Measurements from ENCODE around the gene TNK2.

DNA sequence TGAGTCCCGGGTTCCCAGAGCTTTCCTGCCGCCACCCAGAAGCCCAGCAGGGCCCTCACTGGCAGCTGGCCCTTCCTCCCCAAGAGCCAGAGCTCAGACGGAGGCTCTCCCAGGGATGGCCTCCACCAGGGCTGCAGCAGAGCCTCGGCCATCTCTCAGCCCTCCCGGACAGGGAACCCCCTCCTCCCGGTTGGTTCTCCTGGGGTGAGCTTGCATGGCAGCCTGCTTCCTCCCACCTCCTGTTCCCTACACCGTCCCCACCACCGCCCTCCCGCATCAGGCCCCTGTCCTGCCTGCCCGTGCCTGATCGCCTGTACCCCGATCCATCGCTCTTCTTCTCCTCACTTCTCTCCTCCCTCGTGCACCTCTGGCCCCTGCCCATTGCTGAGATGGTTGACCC is 72.6 kb downstream of the TNK2 start:
- TF ChIP-seq EP300 (IDR thresholded peaks at IDR 0.05), result no peak
- TF ChIP-seq RAD21 (conservative IDR thresholded peaks at IDR 0.05 in 1 of 2, IDR thresholded peaks at IDR 0.05 in 1 of 2), result no peak
- TF ChIP-seq, protein P1, sequence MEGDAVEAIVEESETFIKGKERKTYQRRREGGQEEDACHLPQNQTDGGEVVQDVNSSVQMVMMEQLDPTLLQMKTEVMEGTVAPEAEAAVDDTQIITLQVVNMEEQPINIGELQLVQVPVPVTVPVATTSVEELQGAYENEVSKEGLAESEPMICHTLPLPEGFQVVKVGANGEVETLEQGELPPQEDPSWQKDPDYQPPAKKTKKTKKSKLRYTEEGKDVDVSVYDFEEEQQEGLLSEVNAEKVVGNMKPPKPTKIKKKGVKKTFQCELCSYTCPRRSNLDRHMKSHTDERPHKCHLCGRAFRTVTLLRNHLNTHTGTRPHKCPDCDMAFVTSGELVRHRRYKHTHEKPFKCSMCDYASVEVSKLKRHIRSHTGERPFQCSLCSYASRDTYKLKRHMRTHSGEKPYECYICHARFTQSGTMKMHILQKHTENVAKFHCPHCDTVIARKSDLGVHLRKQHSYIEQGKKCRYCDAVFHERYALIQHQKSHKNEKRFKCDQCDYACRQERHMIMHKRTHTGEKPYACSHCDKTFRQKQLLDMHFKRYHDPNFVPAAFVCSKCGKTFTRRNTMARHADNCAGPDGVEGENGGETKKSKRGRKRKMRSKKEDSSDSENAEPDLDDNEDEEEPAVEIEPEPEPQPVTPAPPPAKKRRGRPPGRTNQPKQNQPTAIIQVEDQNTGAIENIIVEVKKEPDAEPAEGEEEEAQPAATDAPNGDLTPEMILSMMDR (IDR thresholded peaks at IDR 0.05), result no peak
- no peak for TF ChIP-seq BHLHE40 (IDR thresholded peaks at IDR 0.05; ENCODE audit: low read depth, low read length)
- no peak for TF ChIP-seq EHMT2 (IDR thresholded peaks at IDR 0.05; ENCODE audit: low read depth)
- TF ChIP-seq SMC3 (IDR thresholded peaks at IDR 0.05), result no peak
- no peak for TF ChIP-seq KDM1A (IDR thresholded peaks at IDR 0.05; ENCODE audit: low read depth)
- TF ChIP-seq, protein P2, sequence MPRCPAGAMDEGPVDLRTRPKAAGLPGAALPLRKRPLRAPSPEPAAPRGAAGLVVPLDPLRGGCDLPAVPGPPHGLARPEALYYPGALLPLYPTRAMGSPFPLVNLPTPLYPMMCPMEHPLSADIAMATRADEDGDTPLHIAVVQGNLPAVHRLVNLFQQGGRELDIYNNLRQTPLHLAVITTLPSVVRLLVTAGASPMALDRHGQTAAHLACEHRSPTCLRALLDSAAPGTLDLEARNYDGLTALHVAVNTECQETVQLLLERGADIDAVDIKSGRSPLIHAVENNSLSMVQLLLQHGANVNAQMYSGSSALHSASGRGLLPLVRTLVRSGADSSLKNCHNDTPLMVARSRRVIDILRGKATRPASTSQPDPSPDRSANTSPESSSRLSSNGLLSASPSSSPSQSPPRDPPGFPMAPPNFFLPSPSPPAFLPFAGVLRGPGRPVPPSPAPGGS (IDR thresholded peaks at IDR 0.05), result no peak
